Measurements from ENCODE around the gene DUOX2. TPM values are rescaled to one million over a fixed set of nuclear protein-coding genes. Genes with fewer than 3 reads are reported as not detected.

The DUOX2 gene
- total and polyA plus RNA-seq, 2 of the 8 experiments (the other 6 are each of a cell fraction or from before 2014, with no cell fraction given): 0.08 TPM; not detected in 1

DNA sequence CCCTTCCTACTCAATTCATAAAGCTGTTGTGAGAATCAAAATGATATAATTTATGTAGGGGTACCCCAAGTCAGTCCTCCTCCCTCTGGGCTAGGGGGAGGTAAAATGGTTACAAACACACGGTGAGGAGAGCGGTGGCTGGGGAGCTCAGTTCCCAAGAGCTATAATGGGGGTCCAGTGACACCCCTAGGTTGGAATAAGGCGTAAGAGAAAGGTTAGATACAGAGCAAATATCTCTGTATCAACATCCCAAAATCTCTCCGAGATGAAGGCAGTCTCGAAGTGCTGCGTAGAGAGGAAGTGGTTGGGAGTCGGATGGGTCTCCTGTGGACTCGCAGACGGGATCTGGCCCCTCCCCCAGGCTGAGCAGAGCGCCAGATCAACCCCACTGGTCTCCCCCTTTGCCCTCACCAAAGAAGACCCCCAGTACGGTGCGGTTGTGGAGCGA lies 1.8 kb downstream of the DUOX2 start (continued):
- TF ChIP-seq, protein P1, sequence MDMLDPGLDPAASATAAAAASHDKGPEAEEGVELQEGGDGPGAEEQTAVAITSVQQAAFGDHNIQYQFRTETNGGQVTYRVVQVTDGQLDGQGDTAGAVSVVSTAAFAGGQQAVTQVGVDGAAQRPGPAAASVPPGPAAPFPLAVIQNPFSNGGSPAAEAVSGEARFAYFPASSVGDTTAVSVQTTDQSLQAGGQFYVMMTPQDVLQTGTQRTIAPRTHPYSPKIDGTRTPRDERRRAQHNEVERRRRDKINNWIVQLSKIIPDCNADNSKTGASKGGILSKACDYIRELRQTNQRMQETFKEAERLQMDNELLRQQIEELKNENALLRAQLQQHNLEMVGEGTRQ (IDR thresholded peaks at IDR 0.05; ENCODE audit: low read length): no peak
- TF ChIP-seq CREB1 (IDR thresholded peaks at IDR 0.05): no peak
- TF ChIP-seq CTBP2 (IDR thresholded peaks at IDR 0.05; ENCODE audit: borderline replicate concordance, insufficient read depth, insufficient read length, low read length): no peak
- TF ChIP-seq SP1 (IDR thresholded peaks at IDR 0.05; ENCODE audit: low read depth, low read length): no peak
- TF ChIP-seq SAP30 (IDR thresholded peaks at IDR 0.05; ENCODE audit: insufficient read depth, insufficient replicate concordance, low read length): no peak
- no peak for TF ChIP-seq TAF7 (optimal IDR thresholded peaks at IDR 0.05; ENCODE audit: borderline replicate concordance, low read depth, low read length)
- peak; percentile 16 for TF ChIP-seq KDM4A (IDR thresholded peaks at IDR 0.05; ENCODE audit: low read depth, low read length, severe bottlenecking)
